ENCODE data around the gene ZSCAN5A.

The ZSCAN5A gene

GRCh38 chr19:56319991-56320390, 5.4 kb upstream of the ZSCAN5A start:
- ChIA-PET POLR2A (no interaction called here), CTCF (no interaction called here)

More at GRCh38 chr19:56319991-56320390, 5.4 kb upstream of the ZSCAN5A start:
- Histone ChIP-seq H3K4me3 (ENCODE audit: low read depth, low read length) (no peak overlapping the region), H3K4me1 (ENCODE audit: control insufficient read depth, insufficient read depth, low read length) (no peaks in the 10 kb centered on the region), H3K27ac (ENCODE audit: extremely low read depth, low read depth, low read length) (no peak overlapping the region), H3K36me3 (ENCODE audit: control insufficient read depth in 2 of 2, insufficient read depth in 1 of 2, low read length in 2 of 2) (no peaks in the 10 kb centered on the region), H3K9me3 (ENCODE audit: control insufficient read depth, insufficient read depth, low read depth, low read length) (no peaks in the 10 kb centered on the region)
- TF ChIP-seq YY2 (tag by site-specific recombination; IDR thresholded peaks at IDR 0.05): no peak
- TF ChIP-seq ZBTB11 (tag by site-specific recombination; conservative IDR thresholded peaks at IDR 0.05; ENCODE audit: low read depth): no peak
- no peak for TF ChIP-seq ZNF280D (tag by site-specific recombination; IDR thresholded peaks at IDR 0.05)
- no peak for TF ChIP-seq EGR2 (tag by site-specific recombination; IDR thresholded peaks at IDR 0.05; ENCODE audit: low read depth)
- TF ChIP-seq SCRT1 (tag by site-specific recombination; IDR thresholded peaks at IDR 0.05; ENCODE audit: borderline replicate concordance): no peak
- TF ChIP-seq ZNF548 (tag by site-specific recombination; IDR thresholded peaks at IDR 0.05): no peak
- TF ChIP-seq ZNF596 (tag by site-specific recombination; IDR thresholded peaks at IDR 0.05): no peak
- TF ChIP-seq ZIC2 (tag by site-specific recombination; IDR thresholded peaks at IDR 0.05): no peak
- no peak for TF ChIP-seq ZNF292 (tag by site-specific recombination; IDR thresholded peaks at IDR 0.05; ENCODE audit: borderline replicate concordance, low read depth)
- TF ChIP-seq ZNF221 (tag by site-specific recombination; IDR thresholded peaks at IDR 0.05; ENCODE audit: borderline replicate concordance): no peak
- TF ChIP-seq ZNF324 (tag by site-specific recombination; IDR thresholded peaks at IDR 0.05): no peak
- no peak for TF ChIP-seq HOXD13 (CRISPR knock-in tag; IDR thresholded peaks at IDR 0.05; ENCODE audit: borderline replicate concordance)
- TF ChIP-seq ZNF416 (tag by site-specific recombination; IDR thresholded peaks at IDR 0.05): no peak
- TF ChIP-seq ZNF664 (tag by site-specific recombination; IDR thresholded peaks at IDR 0.05): no peak
- TF ChIP-seq ZNF513 (tag by site-specific recombination; IDR thresholded peaks at IDR 0.05): no peak
- TF ChIP-seq ZSCAN18 (tag by site-specific recombination; IDR thresholded peaks at IDR 0.05): no peak
